HepG2 (cell line): ENCODE data around the gene COL2A1. TPM values are rescaled to one million over a fixed set of nuclear protein-coding genes. Genes with fewer than 3 reads are reported as not detected.

Source experiments
- CC2D1A ChIP-seq: sonication (generic); formaldehyde crosslinking; IDR thresholded peaks from 2 replicates; pipeline ENCODE4 v1.8.1; 2023; ENCODE audit warnings: mild to moderate bottlenecking, missing genetic modification reagents
- CEBPG ChIP-seq: IDR thresholded peaks from 2 replicates; pipeline ENCODE4 v1.6.1; 2016
- GATA4 ChIP-seq: sonication (generic); IDR thresholded peaks from 2 replicates; pipeline ENCODE4 v1.6.1; 2016; ENCODE audit warnings: antibody characterized with exemption, low read depth, borderline replicate concordance
- NFKBIZ ChIP-seq: IDR thresholded peaks from 2 replicates; pipeline ENCODE4 v1.6.1; 2018; ENCODE audit warnings: missing genetic modification reagents, missing compliant biosample characterization
- PTBP1 ChIP-seq: fragments of 200-400 bp; formaldehyde crosslinking; IDR thresholded peaks from 2 replicates; pipeline ENCODE4 v1.6.1; 2018; ENCODE audit warnings: low read length, low read depth; ENCODE audit not compliant: poor library complexity, severe bottlenecking
- RORA ChIP-seq: sonication (generic); formaldehyde crosslinking; IDR thresholded peaks from 2 replicates; pipeline ENCODE4 v1.5.0; 2020; ENCODE audit warnings: mild to moderate bottlenecking, missing genetic modification reagents, moderate library complexity
- SRF ChIP-seq: IDR thresholded peaks from 2 replicates; pipeline ENCODE4 v1.6.1; 2011; ENCODE audit warnings: mild to moderate bottlenecking, low read depth, low read length, moderate library complexity
- TFDP1 ChIP-seq: IDR thresholded peaks from 2 replicates; pipeline ENCODE4 v1.6.1; 2016; ENCODE audit warnings: missing compliant biosample characterization, missing genetic modification reagents, borderline replicate concordance
- TOE1 ChIP-seq: sonication (generic); formaldehyde crosslinking; IDR thresholded peaks from 2 replicates; pipeline ENCODE4 v1.4.0; 2020; ENCODE audit warnings: mild to moderate bottlenecking, missing genetic modification reagents
- ZBTB7B ChIP-seq: sonication (generic); formaldehyde crosslinking; IDR thresholded peaks from 2 replicates; pipeline ENCODE4 v1.4.0; 2020; ENCODE audit warnings: missing genetic modification reagents
- ZFP90 ChIP-seq: sonication (generic); formaldehyde crosslinking; IDR thresholded peaks from 2 replicates; pipeline ENCODE4 v1.8.0; 2022; ENCODE audit warnings: missing genetic modification reagents, mild to moderate bottlenecking, inconsistent platforms, borderline replicate concordance
- ZFY ChIP-seq: sonication (generic); formaldehyde crosslinking; IDR thresholded peaks from 2 replicates; pipeline ENCODE4 v1.4.0; 2020; ENCODE audit warnings: missing genetic modification reagents
- ZNF3 ChIP-seq: IDR thresholded peaks from 2 replicates; pipeline ENCODE4 v1.7.0; 2017; ENCODE audit warnings: inconsistent platforms
- ZNF451 ChIP-seq: sonication (generic); formaldehyde crosslinking; IDR thresholded peaks from 2 replicates; pipeline ENCODE4 v1.5.0; 2020; ENCODE audit warnings: mild to moderate bottlenecking, missing genetic modification reagents
- ZNF768 ChIP-seq: sonication (generic); formaldehyde crosslinking; IDR thresholded peaks from 2 replicates; pipeline ENCODE4 v1.4.0; 2020; ENCODE audit warnings: missing genetic modification reagents
- ZSCAN30 ChIP-seq: sonication (generic); formaldehyde crosslinking; IDR thresholded peaks from 2 replicates; pipeline ENCODE4 v1.5.0; 2020; ENCODE audit warnings: mild to moderate bottlenecking, missing genetic modification reagents
- polyA plus RNA-seq, 8 experiments: library from polyadenylated mRNA; depleted of rRNA in 3 of 8; stranded (reverse) in 7 of 8; unstranded in 1 of 8; fragments of >200 nt; fragmentation: Illumina TruSeq in 4 of 8; extraction: Trizol in 4 of 8; gene quantifications; 2 replicates each; pipeline versions ENCODE4 v1.2.1 to v1.2.3, GENCODE V29; 2011 to 2016; ENCODE audit warnings: low read depth in 4 of 8, missing spikeins in 1 of 8, mixed read lengths in 1 of 8; ENCODE audit not compliant: insufficient read depth in 1 of 8
- total RNA-seq, 5 experiments: library from RNA; depleted of rRNA; stranded (reverse); fragments of >200 nt; fragmentation: Illumina TruSeq; extraction: Trizol; gene quantifications; 2 replicates each; pipeline ENCODE4 v1.2.3, GENCODE V29; 2016; ENCODE audit warnings: low read depth in 1 of 5
- TF ChIP-seq, protein P1 (sequence below), 2 experiments: fragments of 450-650 bp in 1 of 2; sonication (generic) in 1 of 2; formaldehyde crosslinking; IDR thresholded peaks; 2 replicates each; pipeline versions ENCODE4 v1.5.0 to v1.8.0; 2020 to 2022; ENCODE audit warnings: mild to moderate bottlenecking in 1 of 2, missing genetic modification reagents in 1 of 2
- TF ChIP-seq, protein P2 (sequence below): sonication (generic); formaldehyde crosslinking; IDR thresholded peaks from one replicate; pipeline ENCODE4 v1.5.1; 2020; ENCODE audit warnings: mild to moderate bottlenecking, missing genetic modification reagents; ENCODE audit errors: not compliant biosample characterization
- TF ChIP-seq, protein P3 (sequence below): sonication (generic); formaldehyde crosslinking; IDR thresholded peaks from 2 replicates; pipeline ENCODE4 v1.8.0; 2023; ENCODE audit warnings: mild to moderate bottlenecking, missing genetic modification reagents

COL2A1 gene
- total and polyA plus RNA-seq, 2 of the 13 experiments (the other 11 are each of a cell fraction or from before 2014, with no cell fraction given), result 7.4 to 38.3 TPM

DNA sequence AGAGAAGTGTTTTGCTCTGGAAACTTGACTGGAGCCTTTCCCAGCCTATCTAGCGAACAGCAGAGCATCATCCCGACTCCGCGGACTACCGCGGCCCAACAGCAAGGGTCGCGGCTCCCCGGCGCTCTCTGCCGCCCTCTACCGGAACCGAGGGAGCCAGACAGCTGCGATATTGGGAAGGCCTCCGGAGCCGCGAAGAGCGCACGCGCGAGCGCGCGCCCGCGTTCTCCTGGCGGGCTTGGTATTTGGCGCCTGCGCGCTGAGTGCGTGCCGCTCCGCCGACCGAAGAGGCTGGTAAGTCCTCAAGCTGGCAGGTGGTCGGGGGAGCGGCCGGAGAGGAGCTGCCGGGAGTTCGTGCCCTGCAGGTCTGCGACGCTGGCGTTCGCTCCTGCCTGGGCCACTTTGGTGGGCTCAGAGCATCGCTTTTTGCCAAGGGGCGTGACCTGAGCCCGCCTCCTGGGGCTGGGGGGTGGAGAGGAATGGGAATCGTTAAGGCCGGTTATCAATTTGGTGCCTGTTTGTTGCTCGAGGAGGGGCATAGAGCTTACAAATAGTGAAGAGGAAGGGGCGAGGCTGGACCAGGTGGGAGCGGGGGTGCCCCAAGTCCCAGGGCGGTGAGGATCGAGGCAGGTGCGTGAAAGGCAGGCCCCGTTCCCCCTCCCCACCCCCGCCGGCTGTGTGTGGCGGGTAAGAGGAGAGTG is 40.8 kb downstream of the COL2A1 start, which contains the start of gene TMEM106C (continued):
- TF ChIP-seq ZBTB7B (CRISPR knock-in tag) (0 out of 2 replicates have a peak, but pooled peaks have one; percentile 45), ZFY (CRISPR knock-in tag) (peak; percentile 78), ZNF451 (CRISPR knock-in tag) (peak; percentile 92), RORA (CRISPR knock-in tag) (no peak), GATA4 (no peak), ZNF768 (CRISPR knock-in tag) (no peak), PTBP1 (no peak), TFDP1 (CRISPR knock-in tag) (peak; percentile 96), CEBPG (CRISPR knock-in tag) (no peak), TOE1 (no peak), ZFP90 (CRISPR knock-in tag) (no peak; the same call in 1 of the 2 replicates), NFKBIZ (CRISPR knock-in tag) (peak; percentile 62; the same call in 1 of the 2 replicates), ZNF3 (CRISPR knock-in tag) (no peak), CC2D1A (CRISPR knock-in tag) (0 out of 2 replicates have a peak, but pooled peaks have one; percentile 34), SRF (no peak), ZSCAN30 (CRISPR knock-in tag) (no peak)
- TF ChIP-seq, protein P1, sequence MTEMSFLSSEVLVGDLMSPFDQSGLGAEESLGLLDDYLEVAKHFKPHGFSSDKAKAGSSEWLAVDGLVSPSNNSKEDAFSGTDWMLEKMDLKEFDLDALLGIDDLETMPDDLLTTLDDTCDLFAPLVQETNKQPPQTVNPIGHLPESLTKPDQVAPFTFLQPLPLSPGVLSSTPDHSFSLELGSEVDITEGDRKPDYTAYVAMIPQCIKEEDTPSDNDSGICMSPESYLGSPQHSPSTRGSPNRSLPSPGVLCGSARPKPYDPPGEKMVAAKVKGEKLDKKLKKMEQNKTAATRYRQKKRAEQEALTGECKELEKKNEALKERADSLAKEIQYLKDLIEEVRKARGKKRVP (CRISPR knock-in tag; IDR thresholded peaks at IDR 0.05), result no peak
- TF ChIP-seq, protein P2, sequence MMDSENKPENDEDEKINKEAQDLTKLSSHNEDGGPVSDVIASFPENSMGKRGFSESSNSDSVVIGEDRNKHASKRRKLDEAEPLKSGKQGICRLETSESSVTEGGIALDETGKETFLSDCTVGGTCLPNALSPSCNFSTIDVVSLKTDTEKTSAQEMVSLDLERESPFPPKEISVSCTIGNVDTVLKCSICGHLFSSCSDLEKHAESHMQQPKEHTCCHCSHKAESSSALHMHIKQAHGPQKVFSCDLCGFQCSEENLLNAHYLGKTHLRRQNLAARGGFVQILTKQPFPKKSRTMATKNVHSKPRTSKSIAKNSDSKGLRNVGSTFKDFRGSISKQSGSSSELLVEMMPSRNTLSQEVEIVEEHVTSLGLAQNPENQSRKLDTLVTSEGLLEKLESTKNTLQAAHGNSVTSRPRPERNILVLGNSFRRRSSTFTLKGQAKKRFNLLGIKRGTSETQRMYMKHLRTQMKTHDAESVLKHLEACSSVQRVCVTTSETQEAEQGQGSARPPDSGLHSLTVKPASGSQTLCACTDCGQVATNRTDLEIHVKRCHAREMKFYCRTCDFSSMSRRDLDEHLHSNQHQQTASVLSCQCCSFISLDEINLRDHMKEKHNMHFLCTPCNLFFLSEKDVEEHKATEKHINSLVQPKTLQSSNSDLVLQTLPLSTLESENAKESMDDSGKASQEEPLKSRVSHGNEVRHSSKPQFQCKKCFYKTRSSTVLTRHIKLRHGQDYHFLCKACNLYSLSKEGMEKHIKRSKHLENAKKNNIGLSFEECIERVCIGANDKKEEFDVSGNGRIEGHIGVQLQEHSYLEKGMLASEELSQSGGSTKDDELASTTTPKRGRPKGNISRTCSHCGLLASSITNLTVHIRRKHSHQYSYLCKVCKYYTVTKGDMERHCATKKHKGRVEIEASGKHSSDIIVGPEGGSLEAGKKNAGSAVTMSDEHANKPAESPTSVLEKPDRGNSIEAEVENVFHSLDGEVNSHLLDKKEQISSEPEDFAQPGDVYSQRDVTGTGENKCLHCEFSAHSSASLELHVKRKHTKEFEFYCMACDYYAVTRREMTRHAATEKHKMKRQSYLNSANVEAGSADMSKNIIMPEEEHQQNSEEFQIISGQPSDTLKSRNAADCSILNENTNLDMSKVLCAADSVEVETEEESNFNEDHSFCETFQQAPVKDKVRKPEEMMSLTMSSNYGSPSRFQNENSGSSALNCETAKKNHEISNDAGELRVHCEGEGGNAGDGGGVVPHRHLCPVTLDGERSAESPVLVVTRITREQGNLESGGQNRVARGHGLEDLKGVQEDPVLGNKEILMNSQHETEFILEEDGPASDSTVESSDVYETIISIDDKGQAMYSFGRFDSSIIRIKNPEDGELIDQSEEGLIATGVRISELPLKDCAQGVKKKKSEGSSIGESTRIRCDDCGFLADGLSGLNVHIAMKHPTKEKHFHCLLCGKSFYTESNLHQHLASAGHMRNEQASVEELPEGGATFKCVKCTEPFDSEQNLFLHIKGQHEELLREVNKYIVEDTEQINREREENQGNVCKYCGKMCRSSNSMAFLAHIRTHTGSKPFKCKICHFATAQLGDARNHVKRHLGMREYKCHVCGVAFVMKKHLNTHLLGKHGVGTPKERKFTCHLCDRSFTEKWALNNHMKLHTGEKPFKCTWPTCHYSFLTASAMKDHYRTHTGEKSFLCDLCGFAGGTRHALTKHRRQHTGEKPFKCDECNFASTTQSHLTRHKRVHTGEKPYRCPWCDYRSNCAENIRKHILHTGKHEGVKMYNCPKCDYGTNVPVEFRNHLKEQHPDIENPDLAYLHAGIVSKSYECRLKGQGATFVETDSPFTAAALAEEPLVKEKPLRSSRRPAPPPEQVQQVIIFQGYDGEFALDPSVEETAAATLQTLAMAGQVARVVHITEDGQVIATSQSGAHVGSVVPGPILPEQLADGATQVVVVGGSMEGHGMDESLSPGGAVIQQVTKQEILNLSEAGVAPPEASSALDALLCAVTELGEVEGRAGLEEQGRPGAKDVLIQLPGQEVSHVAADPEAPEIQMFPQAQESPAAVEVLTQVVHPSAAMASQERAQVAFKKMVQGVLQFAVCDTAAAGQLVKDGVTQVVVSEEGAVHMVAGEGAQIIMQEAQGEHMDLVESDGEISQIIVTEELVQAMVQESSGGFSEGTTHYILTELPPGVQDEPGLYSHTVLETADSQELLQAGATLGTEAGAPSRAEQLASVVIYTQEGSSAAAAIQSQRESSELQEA (CRISPR knock-in tag), result peak; percentile 63
- TF ChIP-seq, protein P3, sequence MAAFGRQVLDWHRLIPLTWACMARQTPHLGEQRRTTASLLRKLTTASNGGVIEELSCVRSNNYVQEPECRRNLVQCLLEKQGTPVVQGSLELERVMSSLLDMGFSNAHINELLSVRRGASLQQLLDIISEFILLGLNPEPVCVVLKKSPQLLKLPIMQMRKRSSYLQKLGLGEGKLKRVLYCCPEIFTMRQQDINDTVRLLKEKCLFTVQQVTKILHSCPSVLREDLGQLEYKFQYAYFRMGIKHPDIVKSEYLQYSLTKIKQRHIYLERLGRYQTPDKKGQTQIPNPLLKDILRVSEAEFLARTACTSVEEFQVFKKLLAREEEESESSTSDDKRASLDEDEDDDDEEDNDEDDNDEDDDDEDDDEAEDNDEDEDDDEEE (CRISPR knock-in tag), result peak; percentile 94; the same call in 1 of the 2 replicates
